Smooth muscle cell (in vitro differentiated cells): ENCODE measurements around the gene NANOG. TPM values are rescaled to one million over a fixed set of nuclear protein-coding genes. Genes with fewer than 3 reads are reported as not detected.
"Not testable (repeated sequence)": the region's sequence is repeated elsewhere in the genome, so short reads cannot be mapped to it uniquely, and the experiment has no call there.

Source experiments
- DNase-seq: peaks from one replicate; lab custom pipeline; 2025; ENCODE audit not compliant: unreplicated experiment; lab: John Stamatoyannopoulos, UW
- H2AFZ ChIP-seq: fragments of 200-600 bp; sonication (generic); 2 replicates; pipeline ENCODE4 v1.6.0; 2016; ENCODE audit warnings: antibody characterized with exemption, low read depth, mild to moderate bottlenecking
- H3F3A ChIP-seq: fragments of 200-600 bp; sonication (generic); 2 replicates; pipeline ENCODE4 v1.6.0; 2017; ENCODE audit warnings: antibody characterized with exemption, low read depth
- H3K27ac ChIP-seq: fragments of 200-600 bp; sonication (generic); 2 replicates; pipeline ENCODE4 v1.5.1; 2016; ENCODE audit warnings: low read depth, mild to moderate bottlenecking
- H3K27me3 ChIP-seq: fragments of 200-600 bp; sonication (generic); 2 replicates; pipeline ENCODE4 v1.6.1; 2016; ENCODE audit warnings: low read depth, mild to moderate bottlenecking
- H3K36me3 ChIP-seq: fragments of 200-600 bp; sonication (generic); 2 replicates; pipeline ENCODE4 v1.5.1; 2016; ENCODE audit warnings: low read depth
- H3K4me1 ChIP-seq: fragments of 200-600 bp; sonication (generic); 2 replicates; pipeline ENCODE4 v1.5.1; 2016; ENCODE audit warnings: low read depth
- H3K4me2 ChIP-seq: fragments of 200-600 bp; sonication (generic); 2 replicates; pipeline ENCODE4 v1.6.0; 2016; ENCODE audit warnings: mild to moderate bottlenecking
- H3K4me3 ChIP-seq: fragments of 200-600 bp; sonication (generic); 2 replicates; pipeline ENCODE4 v1.5.1; 2016; ENCODE audit warnings: mild to moderate bottlenecking
- H3K79me2 ChIP-seq: fragments of 200-600 bp; sonication (generic); 2 replicates; pipeline ENCODE4 v1.6.0; 2016; ENCODE audit warnings: low read depth, mild to moderate bottlenecking
- H3K9ac ChIP-seq: fragments of 200-600 bp; sonication (generic); 2 replicates; pipeline ENCODE4 v1.6.0; 2016; ENCODE audit warnings: low read depth
- H3K9me3 ChIP-seq: fragments of 200-600 bp; sonication (generic); replicated peaks from 2 replicates; pipeline ENCODE4 v1.5.1; 2016; ENCODE audit warnings: low read depth
- H4K20me1 ChIP-seq: fragments of 200-600 bp; sonication (generic); 2 replicates; pipeline ENCODE4 v1.6.0; 2016; ENCODE audit warnings: low read depth
- WGBS: methylation state at CpG from one replicate; pipeline ENCODE4 v1.1.7; 2016; ENCODE audit warnings: low lambda C conversion rate; 5-methylcytosine and 5-hydroxymethylcytosine counted together
- polyA plus RNA-seq: library from polyadenylated mRNA; unstranded; fragments of >200 nt; fragmentation: Nextera tagmentation; extraction: Ambion mirVana; gene quantifications from 2 replicates; pipeline ENCODE4 v1.2.1, GENCODE V29; 2016
- total RNA-seq: library from RNA; depleted of rRNA; stranded (reverse); fragments of >200 nt; gene quantifications from 2 replicates; pipeline ENCODE4 v1.2.3, GENCODE V29; 2014
- TF ChIP-seq, protein P1 (sequence below): fragments of 200-600 bp; sonication (generic); IDR thresholded peaks from 2 replicates; pipeline ENCODE4 v1.5.1; 2017; ENCODE audit warnings: borderline replicate concordance, mild to moderate bottlenecking, antibody characterized with exemption; ENCODE audit not compliant: insufficient read depth, poor library complexity, severe bottlenecking

The NANOG gene
- total and polyA plus RNA-seq, 2 experiments from 2014 or later, result not detected

DNA sequence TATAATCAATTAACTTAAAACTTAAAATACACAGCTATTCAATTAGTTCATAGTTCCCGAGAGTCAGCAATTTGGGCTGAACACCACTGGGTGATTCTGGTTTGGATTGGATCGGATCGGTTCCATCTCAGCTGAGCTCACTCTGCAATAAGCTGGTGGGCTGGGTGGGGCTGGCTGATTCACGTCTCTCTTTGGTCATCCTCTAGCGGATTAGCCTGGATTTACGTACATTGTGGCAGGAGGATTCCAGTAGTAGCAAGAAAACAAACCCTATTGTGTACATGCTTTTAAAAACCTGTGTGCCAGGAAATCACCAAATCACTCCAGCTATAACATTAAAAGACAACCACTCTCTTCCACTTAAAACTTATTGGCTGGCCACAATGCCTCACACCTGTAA, 38.9 kb upstream of the NANOG start:
- 88% methylated on average over 6 of the region's 6 CpGs for WGBS

DNA sequence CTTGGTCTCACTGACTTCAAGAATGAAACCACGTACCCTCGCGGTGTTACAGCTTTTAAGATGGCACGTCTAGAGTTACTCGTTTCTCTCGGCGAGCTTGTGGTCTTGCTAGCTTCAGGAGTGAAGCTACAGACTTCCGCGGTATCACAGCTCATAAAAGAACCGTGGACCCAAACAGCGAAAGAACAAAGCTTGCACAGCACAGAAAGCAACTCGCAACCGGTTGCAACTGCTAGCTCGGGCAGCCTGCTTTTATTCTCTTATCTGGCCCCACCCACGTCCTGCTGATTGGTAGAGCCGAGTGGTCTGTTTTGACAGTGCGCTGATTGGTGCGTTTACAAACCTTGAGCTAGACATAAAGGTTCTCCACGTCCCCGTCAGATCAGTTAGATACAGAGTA, 37.8 kb upstream of the NANOG start:
- Histone ChIP-seq H3K79me2 (no peaks in the 10 kb centered on the region), H3K36me3 (no peaks in the 10 kb centered on the region), H2AFZ (no peak overlapping the region), H3K4me1 (no peaks in the 10 kb centered on the region), H3F3A (no peaks in the 10 kb centered on the region), H3K4me3 (no peak overlapping the region), H3K27ac (no peak overlapping the region), H4K20me1 (no peaks in the 10 kb centered on the region), H3K9me3 (no peaks in the 10 kb centered on the region), H3K27me3 (no peaks in the 10 kb centered on the region), H3K4me2 (no peak overlapping the region), H3K9ac (no peak overlapping the region)
- WGBS, result 94% methylated on average over 20 of the region's 20 CpGs
- TF ChIP-seq, protein P1, sequence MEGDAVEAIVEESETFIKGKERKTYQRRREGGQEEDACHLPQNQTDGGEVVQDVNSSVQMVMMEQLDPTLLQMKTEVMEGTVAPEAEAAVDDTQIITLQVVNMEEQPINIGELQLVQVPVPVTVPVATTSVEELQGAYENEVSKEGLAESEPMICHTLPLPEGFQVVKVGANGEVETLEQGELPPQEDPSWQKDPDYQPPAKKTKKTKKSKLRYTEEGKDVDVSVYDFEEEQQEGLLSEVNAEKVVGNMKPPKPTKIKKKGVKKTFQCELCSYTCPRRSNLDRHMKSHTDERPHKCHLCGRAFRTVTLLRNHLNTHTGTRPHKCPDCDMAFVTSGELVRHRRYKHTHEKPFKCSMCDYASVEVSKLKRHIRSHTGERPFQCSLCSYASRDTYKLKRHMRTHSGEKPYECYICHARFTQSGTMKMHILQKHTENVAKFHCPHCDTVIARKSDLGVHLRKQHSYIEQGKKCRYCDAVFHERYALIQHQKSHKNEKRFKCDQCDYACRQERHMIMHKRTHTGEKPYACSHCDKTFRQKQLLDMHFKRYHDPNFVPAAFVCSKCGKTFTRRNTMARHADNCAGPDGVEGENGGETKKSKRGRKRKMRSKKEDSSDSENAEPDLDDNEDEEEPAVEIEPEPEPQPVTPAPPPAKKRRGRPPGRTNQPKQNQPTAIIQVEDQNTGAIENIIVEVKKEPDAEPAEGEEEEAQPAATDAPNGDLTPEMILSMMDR, result no peak
- no peak for DNase-seq

More for the DNA sequence above, 38.9 kb upstream of the NANOG start:
- Histone ChIP-seq H3K4me1 (no peaks in the 10 kb centered on the region), H3K27me3 (no peaks in the 10 kb centered on the region), H2AFZ (no peak overlapping the region), H3F3A (no peaks in the 10 kb centered on the region), H3K4me2 (no peak overlapping the region), H3K9me3 (no peaks in the 10 kb centered on the region), H3K79me2 (no peaks in the 10 kb centered on the region), H3K9ac (no peak overlapping the region), H4K20me1 (no peaks in the 10 kb centered on the region), H3K4me3 (no peak overlapping the region), H3K27ac (no peak overlapping the region), H3K36me3 (no peaks in the 10 kb centered on the region)
- DNase-seq, result no peak
- TF ChIP-seq, protein P1, result no peak

DNA sequence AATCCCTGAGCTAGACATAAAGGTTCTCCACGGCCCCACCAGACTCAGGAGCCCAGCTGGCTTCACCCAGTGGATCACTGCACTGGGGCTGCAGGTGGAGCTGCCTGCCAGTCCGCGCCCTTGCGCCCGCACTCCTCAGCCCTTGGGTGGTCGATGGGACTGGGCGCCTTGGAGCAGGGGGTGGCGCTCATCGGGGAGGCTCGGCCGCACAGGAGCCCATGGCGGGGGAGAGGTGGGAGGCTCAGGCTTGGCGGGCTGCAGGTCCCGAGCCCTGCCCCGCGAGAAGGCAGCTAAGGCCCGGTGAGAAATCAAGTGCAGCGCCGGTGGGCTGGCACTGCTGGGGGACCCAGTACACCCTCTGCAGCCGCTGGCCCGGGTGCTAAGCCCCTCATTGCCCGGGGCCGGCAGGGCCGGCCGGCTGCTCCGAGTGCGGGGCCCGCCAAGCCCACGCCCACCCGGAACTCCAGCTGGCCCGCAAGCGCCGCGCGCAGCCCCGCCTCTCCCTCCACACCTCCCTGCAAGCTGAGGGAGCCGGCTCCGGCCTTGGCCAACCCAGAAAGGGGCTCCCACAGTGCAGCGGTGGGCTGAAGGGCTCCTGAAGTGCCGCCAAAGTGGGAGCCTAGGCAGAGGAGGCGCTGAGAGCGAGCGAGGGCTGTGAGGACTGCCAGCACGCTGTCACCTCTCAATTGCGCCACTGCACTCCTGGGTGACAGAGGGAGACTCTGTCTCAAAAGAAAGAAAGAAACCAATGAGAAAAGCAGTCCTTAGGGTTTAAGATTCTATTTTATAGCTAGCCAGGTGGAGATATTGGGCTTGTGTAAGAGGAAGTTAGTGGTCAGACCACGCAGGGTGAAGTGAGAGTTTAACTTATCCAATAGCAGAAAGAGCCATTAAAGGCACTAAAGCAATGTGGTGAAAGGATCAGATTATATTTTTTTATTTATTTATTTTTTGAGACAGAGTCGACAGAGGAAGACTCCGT, 37.0 kb upstream of the NANOG start:
- H2AFZ ChIP-seq, H4K20me1 ChIP-seq, H3K4me2 ChIP-seq, H3K79me2 ChIP-seq, H3K4me1 ChIP-seq, H3K27ac ChIP-seq, H3K9me3 ChIP-seq, H3K27me3 ChIP-seq, H3K36me3 ChIP-seq, DNase-seq, H3K9ac ChIP-seq, H3F3A ChIP-seq, H3K4me3 ChIP-seq: not testable (repeated sequence)
- 97% methylated on average over 47 of the region's 48 CpGs for whole genome bisulfite sequencing

DNA sequence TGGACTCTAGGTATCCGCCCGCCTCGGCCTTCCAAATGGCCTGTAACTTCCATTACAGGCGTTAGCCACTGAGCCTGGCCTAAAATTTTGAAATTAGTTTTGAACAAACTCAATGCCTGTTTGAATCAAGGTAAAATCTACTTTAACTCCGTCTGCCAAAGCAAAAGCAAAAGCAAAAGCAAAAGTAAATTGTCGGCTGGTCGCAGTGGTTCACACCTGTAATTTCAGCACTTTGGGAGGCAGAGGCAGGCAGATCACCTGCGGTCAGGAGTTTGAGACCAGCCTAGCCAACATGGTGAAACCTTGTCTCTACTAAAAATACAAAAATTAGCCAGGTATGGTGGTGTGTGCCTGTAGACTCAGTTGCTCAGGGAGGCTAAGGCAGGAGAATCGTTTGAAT, 33.5 kb upstream of the NANOG start:
- H3K27me3 ChIP-seq, H3K4me2 ChIP-seq, H3K4me1 ChIP-seq, H3K36me3 ChIP-seq, H4K20me1 ChIP-seq, H2AFZ ChIP-seq, H3K9me3 ChIP-seq, H3F3A ChIP-seq, H3K9ac ChIP-seq, H3K79me2 ChIP-seq, H3K27ac ChIP-seq, DNase-seq, H3K4me3 ChIP-seq: not testable (repeated sequence)
- 97% methylated on average over 9 of the region's 9 CpGs for WGBS
